GM18873 (cell line): ENCODE measurements around the gene MIPOL1.

ENCODE experiments used
- ATAC-seq: cut with Tn5 transposase; IDR thresholded peaks from one replicate; pipeline ENCODE4 v1.9.1; 2021; ENCODE audit warnings: mild to moderate bottlenecking, moderate library complexity, moderate number of reproducible peaks; ENCODE audit not compliant: unreplicated experiment, low FRiP score

The MIPOL1 gene

DNA sequence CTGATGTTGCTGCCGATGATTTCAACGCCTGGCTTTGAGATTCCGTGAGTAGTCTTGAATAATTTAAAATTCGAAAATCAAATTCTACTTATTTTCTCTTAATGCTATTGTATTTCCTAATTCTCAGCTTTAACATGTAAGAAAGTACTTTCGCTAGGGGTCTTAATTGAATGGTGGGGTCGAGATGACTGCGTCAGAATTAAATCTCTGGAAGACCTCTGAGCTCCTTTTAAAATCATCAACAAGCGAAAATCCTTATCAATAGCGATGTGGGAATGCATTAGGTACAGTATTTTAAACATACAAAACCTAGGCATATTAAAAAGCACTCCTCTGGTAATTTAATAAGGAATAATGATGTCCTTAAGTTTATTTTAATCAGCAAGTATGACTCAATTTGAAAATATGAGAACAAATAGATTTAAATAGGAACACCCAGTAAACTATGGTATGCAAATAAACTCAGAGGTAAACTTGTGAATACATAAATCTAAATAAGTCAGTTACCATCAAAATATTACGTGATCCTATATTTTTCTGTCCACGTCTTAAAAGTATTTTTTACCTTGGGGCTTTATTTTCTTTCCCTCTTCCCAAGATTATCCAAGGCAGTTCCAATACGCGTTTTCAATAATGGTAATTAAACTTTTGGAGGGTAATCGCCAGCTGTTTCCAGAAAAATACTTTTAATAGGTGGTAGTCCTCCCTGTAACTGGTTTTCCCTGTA, 395.9 kb downstream of the MIPOL1 start:
- ATAC-seq = no peak

DNA sequence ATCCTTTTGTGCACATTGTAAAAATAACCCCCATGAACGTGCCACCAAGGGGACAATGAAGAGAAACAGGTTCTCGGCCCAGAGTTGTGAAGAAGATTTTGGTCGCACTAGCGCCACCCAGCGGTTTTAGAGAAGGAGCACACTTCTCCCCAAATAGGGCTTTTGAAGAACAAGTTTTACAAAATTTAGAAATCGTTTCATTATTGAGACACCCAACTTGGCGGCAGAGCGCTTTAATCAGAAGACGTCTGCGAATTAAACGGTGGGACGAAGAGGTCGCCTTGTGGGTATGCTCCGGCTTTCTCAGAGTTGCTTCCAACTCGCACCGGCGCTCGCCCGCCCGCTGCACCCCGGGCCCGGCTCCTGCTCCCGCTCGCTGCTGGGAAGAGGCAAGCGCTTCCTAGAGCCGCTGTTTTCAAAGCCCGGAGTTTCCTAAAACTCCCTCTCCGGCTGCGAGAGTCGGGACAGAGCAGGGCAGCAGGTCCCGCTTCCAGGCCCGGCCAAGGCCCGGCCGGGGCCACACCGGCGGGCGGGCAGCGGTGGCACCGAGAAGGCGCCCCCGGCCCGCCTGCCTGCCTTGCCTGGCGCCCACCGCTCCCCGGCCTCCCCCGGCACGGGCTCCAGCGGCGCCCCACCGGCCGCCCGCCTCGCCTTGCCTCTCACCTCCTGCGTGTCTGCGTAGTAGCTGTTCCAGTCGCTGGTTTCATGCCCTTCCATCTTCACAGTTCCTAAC, 396.7 kb downstream of the MIPOL1 start:
- ATAC-seq = no peak

GRCh38 chr14:37594971-37595808, 397.5 kb downstream of the MIPOL1 start, which contains the start of the genes FOXA1 and TTC6:
FOXA1 (minus strand) TSS chr14:37595249; CDS start chr14:37594972, 277 bp downstream.
TTC6 (plus strand) TSS chr14:37595629; CDS start chr14:37622065, 26,436 bp downstream.
- ATAC-seq = no peak

GRCh38 chr14:37595809-37596621, 398.3 kb downstream of the MIPOL1 start:
- ATAC-seq = peak; percentile 66

GRCh38 chr14:37596790-37597472, 399.2 kb downstream of the MIPOL1 start:
- no peak for ATAC-seq

DNA sequence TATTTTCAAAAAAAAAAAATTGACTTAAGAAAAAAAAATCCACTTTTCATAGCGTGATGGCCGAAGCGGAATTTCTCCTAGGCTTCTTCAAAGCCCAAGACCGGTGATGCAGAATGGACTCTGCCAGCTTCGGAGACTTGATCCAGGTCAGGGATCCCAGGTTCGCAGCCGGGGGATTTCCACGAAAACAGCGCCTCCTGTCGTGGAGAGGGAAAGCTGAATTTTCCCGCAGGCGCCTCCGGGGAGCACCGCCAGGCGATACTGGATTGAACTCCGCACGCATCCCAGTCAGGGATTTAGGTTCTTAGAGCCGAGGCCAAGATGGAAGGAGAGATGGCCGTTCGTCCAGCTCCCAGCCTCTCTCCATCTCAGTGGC, 399.8 kb downstream of the MIPOL1 start:
- no peak for ATAC-seq

DNA sequence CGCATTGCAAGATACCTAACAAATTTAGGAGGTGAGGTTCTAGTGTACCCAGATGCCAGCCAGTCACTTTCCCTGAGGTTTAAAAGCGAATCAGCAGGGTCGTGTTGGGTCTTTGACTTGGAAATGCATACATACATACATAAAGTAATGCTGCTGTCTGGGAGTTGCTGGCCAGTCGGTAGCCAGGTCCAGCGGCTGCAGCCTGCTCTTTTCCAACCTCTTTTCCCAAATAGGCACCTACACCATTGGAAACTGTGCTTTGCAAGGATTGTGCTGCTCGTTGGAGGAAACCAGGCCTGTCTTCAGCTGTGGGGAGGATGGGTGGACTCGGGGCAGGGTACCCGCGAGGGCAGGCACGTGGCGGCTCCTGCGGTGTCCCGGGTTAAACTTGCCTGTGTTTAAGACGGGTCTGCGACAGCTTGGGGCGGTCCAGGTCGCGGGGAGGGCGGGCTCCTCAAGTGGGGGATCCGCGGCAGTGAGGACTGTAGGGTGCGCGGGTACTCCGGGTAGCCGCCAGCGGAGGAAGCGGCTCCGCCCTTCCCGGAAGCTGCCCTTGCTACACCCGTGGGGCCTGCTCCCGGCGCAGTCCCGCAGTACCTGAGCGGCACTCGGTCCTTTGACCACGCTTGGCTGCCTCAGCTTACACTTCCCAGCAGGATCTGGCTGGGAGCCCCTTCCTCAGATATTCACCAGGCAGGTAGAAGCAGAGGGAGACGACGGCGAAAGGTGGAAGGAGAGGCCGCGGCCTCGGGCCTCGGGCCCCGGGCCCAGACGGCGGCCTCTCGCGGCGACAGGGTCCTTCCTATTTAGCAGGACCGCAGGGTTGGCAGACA, 400.4 kb downstream of the MIPOL1 start:
- no peak for ATAC-seq

DNA sequence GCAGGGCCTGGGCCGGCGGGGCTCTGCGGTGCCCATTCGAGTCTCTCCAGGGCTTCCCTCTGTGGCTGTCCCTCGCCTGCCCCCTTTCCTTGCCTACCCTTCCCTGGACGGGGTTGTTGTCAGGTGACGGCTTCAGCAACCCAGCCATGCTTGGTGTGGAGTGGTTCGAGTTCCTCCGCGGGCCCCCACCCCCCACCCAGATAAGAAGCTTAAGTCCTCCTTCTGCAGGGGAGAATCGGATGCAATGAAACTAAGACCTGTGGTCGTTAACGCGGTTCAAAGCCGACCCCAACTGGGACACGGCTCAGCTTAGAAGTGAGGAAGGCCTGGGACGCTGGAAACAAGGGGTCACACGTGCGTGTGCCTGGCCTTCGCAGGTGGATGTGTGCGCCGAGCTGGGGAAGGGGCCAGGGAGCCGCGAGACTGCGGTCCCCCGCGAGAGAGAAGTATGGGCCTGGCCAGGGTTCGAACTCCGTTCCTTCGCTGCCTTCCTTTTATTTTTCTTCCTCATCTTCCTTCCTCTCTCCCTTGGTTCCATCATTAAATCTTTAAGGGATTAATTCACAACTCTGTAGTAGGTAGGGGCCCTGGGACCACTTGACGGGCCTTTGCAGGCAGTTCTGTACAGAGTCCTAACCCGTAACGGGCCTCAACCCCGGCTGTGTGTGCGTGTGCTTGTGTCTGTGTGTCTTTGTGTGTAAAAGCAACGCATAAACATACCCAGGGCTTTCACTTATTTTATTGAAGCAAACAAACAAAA, 401.2 kb downstream of the MIPOL1 start:
- no peak for ATAC-seq

DNA sequence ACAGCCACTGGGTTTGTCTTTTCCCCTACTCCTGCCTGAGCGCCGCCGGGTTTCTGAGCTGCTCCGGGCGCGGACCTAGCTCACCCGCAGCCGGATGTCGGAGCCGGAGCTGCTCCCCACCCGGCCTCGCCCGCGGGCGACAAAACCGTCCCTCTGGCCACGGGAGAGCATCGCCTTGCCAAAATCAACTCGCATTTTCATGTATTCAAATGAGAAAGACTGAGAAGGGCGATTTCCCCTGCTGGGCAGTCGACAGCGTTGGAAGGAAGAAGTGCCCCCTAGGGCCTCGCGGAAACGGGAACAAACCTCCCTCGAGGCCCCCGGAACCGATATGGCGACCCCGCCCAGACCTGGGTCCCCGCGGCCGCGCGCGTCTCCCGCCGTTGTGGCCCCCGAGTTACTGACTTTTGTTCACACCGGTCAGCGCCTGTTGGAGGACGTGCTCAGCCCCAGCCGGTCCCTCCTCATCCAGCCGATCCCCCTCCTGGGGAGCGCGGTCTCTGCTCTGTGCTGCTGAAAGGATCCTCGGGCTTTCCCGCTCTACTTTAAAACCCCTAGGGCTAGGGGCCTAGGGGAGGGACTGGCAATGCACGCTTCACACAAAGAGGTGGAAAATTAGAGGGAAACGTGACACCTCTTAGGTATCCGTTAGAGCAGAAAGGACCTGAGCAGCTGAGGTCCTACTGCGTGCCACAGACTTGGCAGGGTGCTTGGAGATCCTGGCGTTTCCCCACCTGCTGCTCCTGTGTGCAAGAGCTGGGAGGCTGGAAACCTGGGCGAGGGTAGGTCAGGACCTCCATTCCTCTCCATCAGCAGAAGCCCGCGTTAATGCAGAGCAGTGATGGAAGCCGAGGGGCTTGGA, 402.0 kb downstream of the MIPOL1 start:
- ATAC-seq = no peak

DNA sequence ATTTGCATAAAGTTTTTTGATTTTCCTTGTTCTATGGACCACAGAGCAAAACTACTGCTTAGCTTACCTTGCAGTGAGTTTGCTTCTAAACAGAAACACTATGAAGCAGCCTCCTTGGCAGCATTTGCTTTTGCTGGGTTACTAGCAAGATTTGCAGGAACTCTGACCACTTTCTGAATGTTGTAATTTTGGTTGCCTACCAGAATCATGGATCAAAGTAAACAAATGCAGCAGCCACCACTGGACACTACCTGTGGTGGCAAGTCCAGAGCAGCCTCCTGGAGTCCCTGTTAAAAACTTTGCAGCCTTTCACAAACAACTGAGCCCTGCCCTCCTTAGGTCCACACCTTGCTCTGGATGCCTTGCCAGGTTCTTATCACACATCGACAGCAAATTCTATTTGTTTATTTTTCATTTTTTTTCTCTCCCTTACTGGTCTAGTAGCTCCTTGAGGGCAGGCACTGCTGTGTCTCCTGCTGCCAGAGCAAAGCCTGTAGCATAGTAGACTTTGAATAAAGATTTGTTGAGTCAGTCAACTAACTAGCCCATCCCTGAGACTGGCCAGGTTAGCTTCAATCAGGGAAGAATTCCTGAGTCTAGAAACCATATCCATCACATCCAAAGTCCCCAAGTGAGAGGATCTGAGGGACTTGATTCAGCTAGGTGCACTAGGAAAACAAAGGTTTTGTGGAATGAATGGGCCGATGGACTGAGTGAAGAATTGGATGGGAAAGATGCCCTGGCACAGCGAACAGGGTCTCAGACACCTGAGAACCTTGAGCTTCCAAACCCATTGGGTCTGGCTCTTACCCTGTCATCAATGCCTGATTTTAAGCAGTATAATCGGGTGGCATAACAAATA, 403.4 kb downstream of the MIPOL1 start:
- no peak for ATAC-seq

GRCh38 chr14:37601865-37602264, 404.1 kb downstream of the MIPOL1 start:
- no peak for ATAC-seq
